ENCODE data around the gene ARVCF. TPM values are rescaled to one million over a fixed set of nuclear protein-coding genes. Genes with fewer than 3 reads are reported as not detected.

ARVCF gene
- total and polyA plus RNA-seq, 9 of the 15 experiments (the other 6 are each of a cell fraction or from before 2014, with no cell fraction given), result 0.03 to 97.4 (median 15.6) TPM

DNA sequence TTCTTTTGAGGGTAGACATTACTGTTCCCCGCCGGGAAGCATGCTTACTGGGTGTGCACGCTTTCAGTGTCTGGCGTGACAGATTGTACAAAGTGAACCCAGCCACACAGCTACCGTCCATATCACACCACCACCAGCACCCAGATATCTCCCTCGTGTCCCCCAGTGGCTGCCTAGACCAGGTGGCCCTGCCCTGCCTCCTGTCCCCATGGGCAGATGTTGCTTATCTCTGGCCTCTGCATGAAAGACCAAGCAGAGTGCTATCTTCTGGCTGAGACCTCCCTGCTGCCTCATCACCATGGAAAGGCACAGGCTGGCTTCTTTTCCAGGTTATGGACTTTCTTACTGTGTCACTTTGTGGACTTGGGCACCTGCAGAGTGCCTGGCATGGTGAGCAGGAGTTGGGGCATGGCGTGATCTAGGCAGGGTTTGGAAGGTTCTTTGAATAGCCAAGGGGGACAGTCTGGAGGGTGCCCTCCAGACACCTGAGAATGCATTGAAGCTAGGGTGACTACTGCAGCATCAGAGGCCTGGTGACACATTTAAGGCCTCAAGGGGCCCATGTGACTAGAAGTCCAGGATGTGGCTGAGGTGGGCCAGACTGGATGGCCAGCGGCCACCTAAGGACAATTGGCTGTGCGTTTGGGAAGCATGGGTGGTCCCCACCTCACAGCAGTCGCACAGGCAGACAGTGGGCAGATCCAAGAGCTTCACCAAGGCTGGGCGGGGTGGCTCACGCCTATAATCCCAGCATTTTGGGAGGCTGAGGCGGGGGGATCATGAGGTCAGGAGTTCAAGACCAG lies 9.0 kb upstream of the ARVCF start (continued):
- TF ChIP-seq, protein P1, sequence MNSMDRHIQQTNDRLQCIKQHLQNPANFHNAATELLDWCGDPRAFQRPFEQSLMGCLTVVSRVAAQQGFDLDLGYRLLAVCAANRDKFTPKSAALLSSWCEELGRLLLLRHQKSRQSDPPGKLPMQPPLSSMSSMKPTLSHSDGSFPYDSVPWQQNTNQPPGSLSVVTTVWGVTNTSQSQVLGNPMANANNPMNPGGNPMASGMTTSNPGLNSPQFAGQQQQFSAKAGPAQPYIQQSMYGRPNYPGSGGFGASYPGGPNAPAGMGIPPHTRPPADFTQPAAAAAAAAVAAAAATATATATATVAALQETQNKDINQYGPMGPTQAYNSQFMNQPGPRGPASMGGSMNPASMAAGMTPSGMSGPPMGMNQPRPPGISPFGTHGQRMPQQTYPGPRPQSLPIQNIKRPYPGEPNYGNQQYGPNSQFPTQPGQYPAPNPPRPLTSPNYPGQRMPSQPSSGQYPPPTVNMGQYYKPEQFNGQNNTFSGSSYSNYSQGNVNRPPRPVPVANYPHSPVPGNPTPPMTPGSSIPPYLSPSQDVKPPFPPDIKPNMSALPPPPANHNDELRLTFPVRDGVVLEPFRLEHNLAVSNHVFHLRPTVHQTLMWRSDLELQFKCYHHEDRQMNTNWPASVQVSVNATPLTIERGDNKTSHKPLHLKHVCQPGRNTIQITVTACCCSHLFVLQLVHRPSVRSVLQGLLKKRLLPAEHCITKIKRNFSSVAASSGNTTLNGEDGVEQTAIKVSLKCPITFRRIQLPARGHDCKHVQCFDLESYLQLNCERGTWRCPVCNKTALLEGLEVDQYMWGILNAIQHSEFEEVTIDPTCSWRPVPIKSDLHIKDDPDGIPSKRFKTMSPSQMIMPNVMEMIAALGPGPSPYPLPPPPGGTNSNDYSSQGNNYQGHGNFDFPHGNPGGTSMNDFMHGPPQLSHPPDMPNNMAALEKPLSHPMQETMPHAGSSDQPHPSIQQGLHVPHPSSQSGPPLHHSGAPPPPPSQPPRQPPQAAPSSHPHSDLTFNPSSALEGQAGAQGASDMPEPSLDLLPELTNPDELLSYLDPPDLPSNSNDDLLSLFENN (IDR thresholded peaks at IDR 0.05; ENCODE audit: low read depth in 2 of 2, low read length in 2 of 2), result peak in 1 of 2 experiments; percentile 99; a peak in 2 of 4 replicates
- TF ChIP-seq RBM25 (IDR thresholded peaks at IDR 0.05; ENCODE audit: low read depth, low read length, severe bottlenecking) (no peak), MAFK (IDR thresholded peaks at IDR 0.05; ENCODE audit: low read length) (peak; percentile 47; the same call in 1 of the 2 replicates), ZNF785 (CRISPR knock-in tag; IDR thresholded peaks at IDR 0.05) (peak; percentile 80), ZNF780A (CRISPR knock-in tag; IDR thresholded peaks at IDR 0.05) (no peak)
- TF ChIP-seq, protein P2, sequence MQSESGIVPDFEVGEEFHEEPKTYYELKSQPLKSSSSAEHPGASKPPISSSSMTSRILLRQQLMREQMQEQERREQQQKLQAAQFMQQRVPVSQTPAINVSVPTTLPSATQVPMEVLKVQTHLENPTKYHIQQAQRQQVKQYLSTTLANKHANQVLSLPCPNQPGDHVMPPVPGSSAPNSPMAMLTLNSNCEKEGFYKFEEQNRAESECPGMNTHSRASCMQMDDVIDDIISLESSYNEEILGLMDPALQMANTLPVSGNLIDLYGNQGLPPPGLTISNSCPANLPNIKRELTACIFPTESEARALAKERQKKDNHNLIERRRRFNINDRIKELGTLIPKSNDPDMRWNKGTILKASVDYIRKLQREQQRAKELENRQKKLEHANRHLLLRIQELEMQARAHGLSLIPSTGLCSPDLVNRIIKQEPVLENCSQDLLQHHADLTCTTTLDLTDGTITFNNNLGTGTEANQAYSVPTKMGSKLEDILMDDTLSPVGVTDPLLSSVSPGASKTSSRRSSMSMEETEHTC (IDR thresholded peaks at IDR 0.05), result no peak
- TF ChIP-seq, protein P3, sequence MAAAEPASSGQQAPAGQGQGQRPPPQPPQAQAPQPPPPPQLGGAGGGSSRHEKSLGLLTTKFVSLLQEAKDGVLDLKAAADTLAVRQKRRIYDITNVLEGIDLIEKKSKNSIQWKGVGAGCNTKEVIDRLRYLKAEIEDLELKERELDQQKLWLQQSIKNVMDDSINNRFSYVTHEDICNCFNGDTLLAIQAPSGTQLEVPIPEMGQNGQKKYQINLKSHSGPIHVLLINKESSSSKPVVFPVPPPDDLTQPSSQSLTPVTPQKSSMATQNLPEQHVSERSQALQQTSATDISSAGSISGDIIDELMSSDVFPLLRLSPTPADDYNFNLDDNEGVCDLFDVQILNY (CRISPR knock-in tag; IDR thresholded peaks at IDR 0.05), result no peak
- TF ChIP-seq, protein P4, sequence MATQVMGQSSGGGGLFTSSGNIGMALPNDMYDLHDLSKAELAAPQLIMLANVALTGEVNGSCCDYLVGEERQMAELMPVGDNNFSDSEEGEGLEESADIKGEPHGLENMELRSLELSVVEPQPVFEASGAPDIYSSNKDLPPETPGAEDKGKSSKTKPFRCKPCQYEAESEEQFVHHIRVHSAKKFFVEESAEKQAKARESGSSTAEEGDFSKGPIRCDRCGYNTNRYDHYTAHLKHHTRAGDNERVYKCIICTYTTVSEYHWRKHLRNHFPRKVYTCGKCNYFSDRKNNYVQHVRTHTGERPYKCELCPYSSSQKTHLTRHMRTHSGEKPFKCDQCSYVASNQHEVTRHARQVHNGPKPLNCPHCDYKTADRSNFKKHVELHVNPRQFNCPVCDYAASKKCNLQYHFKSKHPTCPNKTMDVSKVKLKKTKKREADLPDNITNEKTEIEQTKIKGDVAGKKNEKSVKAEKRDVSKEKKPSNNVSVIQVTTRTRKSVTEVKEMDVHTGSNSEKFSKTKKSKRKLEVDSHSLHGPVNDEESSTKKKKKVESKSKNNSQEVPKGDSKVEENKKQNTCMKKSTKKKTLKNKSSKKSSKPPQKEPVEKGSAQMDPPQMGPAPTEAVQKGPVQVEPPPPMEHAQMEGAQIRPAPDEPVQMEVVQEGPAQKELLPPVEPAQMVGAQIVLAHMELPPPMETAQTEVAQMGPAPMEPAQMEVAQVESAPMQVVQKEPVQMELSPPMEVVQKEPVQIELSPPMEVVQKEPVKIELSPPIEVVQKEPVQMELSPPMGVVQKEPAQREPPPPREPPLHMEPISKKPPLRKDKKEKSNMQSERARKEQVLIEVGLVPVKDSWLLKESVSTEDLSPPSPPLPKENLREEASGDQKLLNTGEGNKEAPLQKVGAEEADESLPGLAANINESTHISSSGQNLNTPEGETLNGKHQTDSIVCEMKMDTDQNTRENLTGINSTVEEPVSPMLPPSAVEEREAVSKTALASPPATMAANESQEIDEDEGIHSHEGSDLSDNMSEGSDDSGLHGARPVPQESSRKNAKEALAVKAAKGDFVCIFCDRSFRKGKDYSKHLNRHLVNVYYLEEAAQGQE (IDR thresholded peaks at IDR 0.05; ENCODE audit: borderline replicate concordance), result no peak
- TF ChIP-seq, protein P4 (CRISPR knock-in tag; IDR thresholded peaks at IDR 0.05; ENCODE audit: low read depth), result peak; percentile 34; the same call in 1 of the 2 replicates
- TF ChIP-seq, protein P5, sequence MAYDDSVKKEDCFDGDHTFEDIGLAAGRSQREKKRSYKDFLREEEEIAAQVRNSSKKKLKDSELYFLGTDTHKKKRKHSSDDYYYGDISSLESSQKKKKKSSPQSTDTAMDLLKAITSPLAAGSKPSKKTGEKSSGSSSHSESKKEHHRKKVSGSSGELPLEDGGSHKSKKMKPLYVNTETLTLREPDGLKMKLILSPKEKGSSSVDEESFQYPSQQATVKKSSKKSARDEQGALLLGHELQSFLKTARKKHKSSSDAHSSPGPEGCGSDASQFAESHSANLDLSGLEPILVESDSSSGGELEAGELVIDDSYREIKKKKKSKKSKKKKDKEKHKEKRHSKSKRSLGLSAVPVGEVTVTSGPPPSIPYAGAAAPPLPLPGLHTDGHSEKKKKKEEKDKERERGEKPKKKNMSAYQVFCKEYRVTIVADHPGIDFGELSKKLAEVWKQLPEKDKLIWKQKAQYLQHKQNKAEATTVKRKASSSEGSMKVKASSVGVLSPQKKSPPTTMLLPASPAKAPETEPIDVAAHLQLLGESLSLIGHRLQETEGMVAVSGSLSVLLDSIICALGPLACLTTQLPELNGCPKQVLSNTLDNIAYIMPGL (CRISPR knock-in tag; IDR thresholded peaks at IDR 0.05), result peak; percentile 40; the same call in 1 of the 2 replicates

Data from K562 (cell line).